ENCODE measurements around the gene TOGARAM2.

- TF ChIP-seq CTCF (IDR thresholded peaks at IDR 0.05; ENCODE audit: control extremely low read depth in 1 of 3, insufficient read depth in 1 of 3, low read depth in 1 of 3, low read length in 3 of 3) (no peak), EZH2 (IDR thresholded peaks at IDR 0.05; ENCODE audit: low read depth, low read length, severe bottlenecking) (no peak), JUND (IDR thresholded peaks at IDR 0.05; ENCODE audit: low read length) (no peak), POLR2A (IDR thresholded peaks at IDR 0.05; ENCODE audit: control extremely low read depth in 1 of 2, low read depth in 2 of 2, low read length in 2 of 2) (no peak), USF2 (IDR thresholded peaks at IDR 0.05; ENCODE audit: low read length) (no peak)
Observed at GRCh38 chr2:29005331-29005730, 24.2 kb downstream of the TOGARAM2 start.

All from H1 (cell line).